Left renal cortex interstitium (tissue), 4 donors: Measurements from ENCODE around the gene SDR42E2. TPM values are rescaled to one million over a fixed set of nuclear protein-coding genes. Genes with fewer than 3 reads are reported as not detected.

ENCODE experiments used
- DNase-seq, 4 donors: peaks; one replicate each; pipeline ENCODE4 v3.0.0-alpha.2; 2013; ENCODE audit warnings: low read depth in 4 of 4, low spot score in 2 of 4, missing footprints in 1 of 4
- polyA plus RNA-seq, 4 donors: library from polyadenylated mRNA; unstranded; fragments of 120-200 nt; gene quantifications; one replicate each; pipeline ENCODE4 v1.2.1, GENCODE V29; 2013; ENCODE audit not compliant: insufficient read length in 4 of 4

Gene SDR42E2
- polyA plus RNA-seq, 4 donors = 0.11 to 0.33 (median 0.23) TPM

GRCh38 chr16:22239131-22239805 is 77.0 kb downstream of the SDR42E2 start:
- DNase-seq = no peak

- DNase-seq = no peak
Observed at GRCh38 chr16:22240023-22240710, 77.9 kb downstream of the SDR42E2 start.

Other genes starting within 250 kb of the SDR42E2 start
- 100 to 1,000 TPM; 270 to 342 (median 320) TPM for gene UQCRC2, start 209.1 kb upstream of the SDR42E2 start, polyA plus RNA-seq
- gene PDZD9, start 161.4 kb upstream of the SDR42E2 start, polyA plus RNA-seq = under 1 TPM; 0.27 to 0.65 (median 0.55) TPM
- 10 to 100 TPM; 17.5 to 25.3 (median 21.1) TPM for gene MOSMO, start 154.4 kb upstream of the SDR42E2 start, polyA plus RNA-seq
- 1 to 10 TPM in 3 of 4 donors, under 1 TPM in 1; 0.96 to 6.0 (median 2.3) TPM for gene VWA3A, start 70.0 kb upstream of the SDR42E2 start, polyA plus RNA-seq
- gene EEF2K, start 43.8 kb downstream of the SDR42E2 start, polyA plus RNA-seq = 10 to 100 TPM; 10.5 to 15.2 (median 12.6) TPM
- gene POLR3E, start 134.9 kb downstream of the SDR42E2 start, polyA plus RNA-seq = 10 to 100 TPM; 41.2 to 70.1 (median 57.0) TPM
- 10 to 100 TPM; 30.2 to 32.1 (median 31.1) TPM for gene CDR2, start 212.1 kb downstream of the SDR42E2 start, polyA plus RNA-seq